Pancreas (tissue), 10 donors: Measurements from ENCODE around the gene FOXJ2. TPM values are rescaled to one million over a fixed set of nuclear protein-coding genes. Genes with fewer than 3 reads are reported as not detected.

Experiments used
- ATAC-seq, 4 donors: fragments of 200-7000 bp; cut with Tn5 transposase; one replicate each; pipeline versions ENCODE4 v1.8.0 to v1.9.1; 2020; ENCODE audit warnings: mild to moderate bottlenecking in 4 of 4, moderate library complexity in 4 of 4
- DNase-seq, 6 donors: peaks; one replicate each; pipeline ENCODE4 v3.0.0-alpha.2; 2020
- FAIRE-seq: peaks from 2 replicates; lab custom pipeline; 2012; peaks lifted over from hg19 to GRCh38; lab: Jason Lieb, UNC
- H3K27ac ChIP-seq, 4 donors: fragments of 200-600 bp; sonication (generic); 1 replicate in 3 of 4; 2 replicates in 1 of 4; pipeline versions ENCODE4 v1.5.0 to v1.8.0; 2020
- H3K27me3 ChIP-seq, 4 donors: fragments of 200-600 bp; one replicate each; pipeline ENCODE4 v1.8.0; 2021
- H3K36me3 ChIP-seq, 3 donors: fragments of 200-600 bp; sonication (generic) in 1 of 3; one replicate each; pipeline versions ENCODE4 v1.5.0 to v1.8.0; 2020 to 2021
- H3K4me1 ChIP-seq, 3 donors: fragments of 200-600 bp; one replicate each; pipeline ENCODE4 v1.8.0; 2021
- H3K4me3 ChIP-seq, 4 donors: fragments of 200-600 bp; sonication (generic) in 2 of 4; one replicate each; pipeline versions ENCODE4 v1.5.0 to v1.8.0; 2020 to 2021
- H3K9me3 ChIP-seq, 4 donors: fragments of 200-600 bp; one replicate each; pipeline ENCODE4 v1.8.0; 2021
- WGBS, 2 donors: extraction: QIAGEN DNeasy Blood & Tissue Kit; methylation state at CpG; one replicate each; pipeline ENCODE4 v1.1.7; 2013; 5-methylcytosine and 5-hydroxymethylcytosine counted together
- intact Hi-C, 3 donors: fragments of 100-400 bp; cut with DNase I; formaldehyde crosslinking; loops; one replicate each; pipeline versions ENCODE4 v1.11.1 to v1.14.2; 2022
- polyA plus RNA-seq, 2 donors: library from polyadenylated mRNA; stranded (reverse); fragments of 200-250 nt; gene quantifications; one replicate each; pipeline ENCODE4 v1.2.3, GENCODE V29; 2013
- total RNA-seq, 6 donors: library from RNA; stranded (reverse); fragmentation: NEBNext Ultra II Directional in 4 of 6; extraction: Animal tissue kit (Norgen Biotek cat#: 25700) in 4 of 6; gene quantifications; one replicate each; pipeline versions ENCODE4 v1.2.1 to v1.2.4, GENCODE V29; 2021 to 2023
- TF ChIP-seq, protein P1 (sequence below), 4 donors: fragments of 200-600 bp; sonication (generic) in 3 of 4; IDR thresholded peaks; one replicate each; pipeline versions ENCODE4 v1.5.0 to v1.8.0; 2021; ENCODE audit warnings: antibody characterized with exemption in 4 of 4
- donor health status: healthy with polysubstance abuse.
- donor health status: DM: no; HTN: no; CAD: no; lungs with moderate emphysema.
- donor health status: DM: no; HTN: no; CAD: no.
- donor health status: control.
- donor health status: control.
- donor health status: Bipolar disorder and iron deficiency.
- donor health status: DM: yes; HTN: yes; CAD: no.
- donor health status: DM: no; HTN: no; CAD: no.
- donor health status: DM: no; HTN: no; CAD: no.
- donor health status: DM: yes; HTN: yes; CAD: no.

The FOXJ2 gene
- total and polyA plus RNA-seq, 8 donors: 5.3 to 10.4 (median 6.9) TPM

DNA sequence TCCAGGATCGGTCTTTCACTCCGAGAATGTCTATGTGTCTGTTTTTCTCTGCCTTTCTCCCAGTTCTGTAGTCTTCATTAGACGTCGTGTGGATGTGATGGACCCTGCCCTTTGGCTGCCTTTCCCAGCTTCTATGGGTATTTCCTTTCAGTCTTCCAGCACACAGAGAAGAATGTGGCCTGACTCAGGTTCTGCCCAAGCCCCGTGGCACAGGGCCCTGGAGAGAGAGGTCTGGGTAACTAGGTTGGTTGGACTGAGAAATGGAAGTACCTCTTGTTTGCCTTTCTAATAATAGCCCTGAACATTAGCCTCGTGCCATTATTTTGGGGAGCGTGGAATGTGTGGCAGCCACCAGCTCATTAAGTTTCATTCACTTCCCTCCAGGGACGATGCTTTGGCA is 3.8 kb downstream of the FOXJ2 start:
- FAIRE-seq (no peak), DNase-seq (no peak), ATAC-seq (no peak)
- H3K4me1 ChIP-seq: peaks cover 18 to 61% (median 44%) of the 10 kb centered on the region in 3 donors
- TF ChIP-seq, protein P1, sequence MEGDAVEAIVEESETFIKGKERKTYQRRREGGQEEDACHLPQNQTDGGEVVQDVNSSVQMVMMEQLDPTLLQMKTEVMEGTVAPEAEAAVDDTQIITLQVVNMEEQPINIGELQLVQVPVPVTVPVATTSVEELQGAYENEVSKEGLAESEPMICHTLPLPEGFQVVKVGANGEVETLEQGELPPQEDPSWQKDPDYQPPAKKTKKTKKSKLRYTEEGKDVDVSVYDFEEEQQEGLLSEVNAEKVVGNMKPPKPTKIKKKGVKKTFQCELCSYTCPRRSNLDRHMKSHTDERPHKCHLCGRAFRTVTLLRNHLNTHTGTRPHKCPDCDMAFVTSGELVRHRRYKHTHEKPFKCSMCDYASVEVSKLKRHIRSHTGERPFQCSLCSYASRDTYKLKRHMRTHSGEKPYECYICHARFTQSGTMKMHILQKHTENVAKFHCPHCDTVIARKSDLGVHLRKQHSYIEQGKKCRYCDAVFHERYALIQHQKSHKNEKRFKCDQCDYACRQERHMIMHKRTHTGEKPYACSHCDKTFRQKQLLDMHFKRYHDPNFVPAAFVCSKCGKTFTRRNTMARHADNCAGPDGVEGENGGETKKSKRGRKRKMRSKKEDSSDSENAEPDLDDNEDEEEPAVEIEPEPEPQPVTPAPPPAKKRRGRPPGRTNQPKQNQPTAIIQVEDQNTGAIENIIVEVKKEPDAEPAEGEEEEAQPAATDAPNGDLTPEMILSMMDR (IDR thresholded peaks at IDR 0.05): no peak
- no peak overlapping the region for H3K4me3 ChIP-seq
- 42 to 51% methylated on average over 8 of the region's 8 CpGs for WGBS, 2 donors
- H3K36me3 ChIP-seq: peaks cover 0 to 7% (median 0%) of the 10 kb centered on the region in 3 donors
- H3K9me3 ChIP-seq: no peaks in the 10 kb centered on the region
- no peaks in the 10 kb centered on the region for H3K27me3 ChIP-seq
- intact Hi-C loops: no loop called here
- no peak overlapping the region for H3K27ac ChIP-seq

DNA sequence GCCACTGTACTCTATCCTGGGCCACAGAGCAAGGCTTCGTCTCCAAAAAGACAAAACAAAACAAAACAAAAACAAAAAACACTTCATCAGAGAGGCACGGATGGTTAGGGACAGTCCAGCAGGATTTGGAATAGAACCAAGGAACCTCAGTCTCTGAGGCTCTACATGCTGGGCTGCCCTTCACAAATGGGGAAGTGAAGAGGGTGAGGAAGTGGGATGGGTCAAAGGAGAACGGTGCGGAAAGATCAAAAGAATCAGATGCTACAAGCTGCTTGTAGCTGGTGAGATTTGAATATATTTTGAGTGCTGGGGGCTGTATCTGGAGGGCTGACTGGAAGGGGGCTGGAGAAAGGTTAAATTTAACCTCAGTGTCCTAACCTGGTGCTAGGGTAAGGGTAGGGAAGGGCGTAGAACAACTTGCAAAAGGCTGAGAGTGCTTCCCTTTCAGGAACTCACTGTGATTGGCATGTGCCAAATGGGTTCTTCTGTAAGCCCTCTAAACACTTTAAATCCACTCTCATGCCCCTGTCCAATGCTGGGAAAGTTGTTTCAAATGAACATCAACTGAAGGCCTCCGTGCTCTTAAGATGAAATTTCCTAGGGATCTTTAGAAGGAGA is 4.6 kb downstream of the FOXJ2 start:
- intact Hi-C loops: no loop called here
- peaks cover 0 to 7% (median 0%) of the 10 kb centered on the region in 3 donors for H3K36me3 ChIP-seq
- TF ChIP-seq, protein P1 (IDR thresholded peaks at IDR 0.05): no peak
- FAIRE-seq (no peak), DNase-seq (no peak), ATAC-seq (no peak)
- no peaks in the 10 kb centered on the region for H3K27me3 ChIP-seq
- WGBS, 2 donors: 54% methylated on average over 6 of the region's 6 CpGs
- H3K4me3 ChIP-seq: no peak overlapping the region
- H3K4me1 ChIP-seq: peaks cover 18 to 55% (median 38%) of the 10 kb centered on the region in 3 donors
- peak overlapping the region in 1 of 4 donors; percentile 57 for H3K27ac ChIP-seq
- no peaks in the 10 kb centered on the region for H3K9me3 ChIP-seq

DNA sequence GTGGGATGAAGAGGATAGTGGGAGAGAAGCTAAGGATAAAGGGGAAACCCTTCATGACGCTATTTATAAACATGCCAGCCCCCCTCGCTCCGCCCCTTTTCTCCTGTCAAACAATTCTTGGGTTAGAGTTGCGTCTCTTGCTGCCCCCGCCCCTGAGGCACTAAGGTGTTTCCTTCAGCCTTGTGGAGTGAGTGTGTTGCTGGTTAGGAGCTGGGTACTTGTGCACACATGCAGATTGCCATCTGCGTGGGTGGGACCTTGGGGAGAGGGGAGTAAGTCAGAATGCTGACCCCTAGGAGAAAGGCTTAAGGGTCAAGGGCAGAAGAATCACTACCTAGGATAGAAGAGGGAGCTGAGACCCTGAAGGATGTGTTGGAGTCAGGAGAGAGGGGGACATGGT is 5.4 kb downstream of the FOXJ2 start:
- FAIRE-seq (no peak), DNase-seq (peak in 1 of 6 donors; percentile 39), ATAC-seq (no peak)
- Histone ChIP-seq H3K4me1 (peaks cover 18 to 55% (median 38%) of the 10 kb centered on the region in 3 donors), H3K27me3 (no peaks in the 10 kb centered on the region), H3K9me3 (no peaks in the 10 kb centered on the region), H3K27ac (peak overlapping the region in 2 of 4 donors; percentile 57 to 61), H3K4me3 (peak overlapping the region in 1 of 4 donors; percentile 23), H3K36me3 (peaks cover 0 to 14% (median 0%) of the 10 kb centered on the region in 3 donors)
- 36 to 37% methylated on average over 6 of the region's 6 CpGs for WGBS, 2 donors
- TF ChIP-seq, protein P1 (IDR thresholded peaks at IDR 0.05): no peak
- intact Hi-C loops: no loop called here

DNA sequence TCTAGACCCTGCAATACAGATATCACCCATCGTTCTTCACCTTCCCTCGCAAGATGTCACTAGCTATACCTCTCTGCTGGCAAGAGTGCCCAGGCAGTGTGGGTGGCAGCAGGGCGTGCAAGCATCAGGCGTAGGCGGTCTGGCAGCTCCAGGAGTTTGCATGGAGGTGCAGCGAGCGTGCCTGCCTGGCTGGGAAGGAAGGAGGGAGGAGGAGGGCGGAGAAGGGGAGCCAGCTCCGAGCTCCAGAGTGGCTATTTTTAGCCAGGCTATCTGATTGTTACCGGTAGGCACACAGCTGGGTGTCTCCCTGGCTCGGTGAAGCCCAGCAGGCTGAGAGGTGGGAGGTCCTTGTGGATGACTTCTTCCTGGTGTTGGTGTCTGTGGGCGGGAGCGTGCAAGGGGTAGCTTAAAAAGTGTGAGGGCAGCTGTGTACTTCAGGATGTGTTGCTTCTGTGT is 6.2 kb downstream of the FOXJ2 start:
- H3K27ac ChIP-seq: peak overlapping the region in 3 of 4 donors; percentile 46 to 61 (median 57)
- H3K36me3 ChIP-seq: peaks cover under 1 to 19% (median 5%) of the 10 kb centered on the region in 3 donors
- intact Hi-C loops: no loop called here
- WGBS, 2 donors: 2 to 6% methylated on average over 12 to 13 of the region's 13 CpGs
- ATAC-seq: peak; percentile 92 to 97 (median 94)
- H3K9me3 ChIP-seq: no peaks in the 10 kb centered on the region
- DNase-seq: peak; percentile 75 to 91 (median 82)
- peak overlapping the region in 2 of 4 donors; percentile 10 to 23 for H3K4me3 ChIP-seq
- peaks cover 18 to 55% (median 38%) of the 10 kb centered on the region in 3 donors for H3K4me1 ChIP-seq
- TF ChIP-seq, protein P1 (IDR thresholded peaks at IDR 0.05): no peak
- no peak for FAIRE-seq
- H3K27me3 ChIP-seq: no peaks in the 10 kb centered on the region

- DNase-seq (no peak), FAIRE-seq (no peak), ATAC-seq (no peak)
- Histone ChIP-seq H3K9me3 (no peaks in the 10 kb centered on the region), H3K36me3 (peaks cover 3 to 40% (median 13%) of the 10 kb centered on the region in 3 donors), H3K27me3 (no peaks in the 10 kb centered on the region), H3K27ac (no peak overlapping the region), H3K4me1 (peaks cover 16 to 34% (median 17%) of the 10 kb centered on the region in 3 donors), H3K4me3 (no peak overlapping the region)
- intact Hi-C loops: no loop called here
- TF ChIP-seq, protein P1 (IDR thresholded peaks at IDR 0.05): no peak
- 89 to 91% methylated on average over 1 of the region's 1 CpG for WGBS, 2 donors
Measured at GRCh38 chr12:8040791-8041190, 8.3 kb downstream of the FOXJ2 start.
